PFSK-1 (cell line): Measurements from ENCODE around the gene CENPC.

ENCODE experiments used
- FOXP2 ChIP-seq: optimal IDR thresholded peaks from 2 replicates; pipeline ENCODE3; 2011; ENCODE audit warnings: borderline replicate concordance, control low read depth, inconsistent platforms; ENCODE audit not compliant: insufficient read depth; ENCODE audit errors: extremely low read length, extremely low read depth
- POLR2AphosphoS5 ChIP-seq: IDR thresholded peaks from 2 replicates; pipeline ENCODE4 v1.6.1; 2012; ENCODE audit warnings: low read depth, mild to moderate bottlenecking, control low read depth, low read length, moderate library complexity
- SIN3A ChIP-seq: IDR thresholded peaks from 2 replicates; pipeline ENCODE4 v1.6.1; 2012; ENCODE audit warnings: mild to moderate bottlenecking, low read length, moderate library complexity, borderline replicate concordance; ENCODE audit not compliant: insufficient read depth
- TAF1 ChIP-seq: IDR thresholded peaks from 2 replicates; pipeline ENCODE4 v1.6.1; 2012; ENCODE audit warnings: low read length, control low read depth, borderline replicate concordance; ENCODE audit not compliant: insufficient read depth
- TF ChIP-seq, protein P1 (sequence below), 2 experiments: IDR thresholded peaks; 2 replicates each; pipeline versions ENCODE4 v1.6.1 to v1.8.0; 2011 to 2012; ENCODE audit warnings: low read depth in 2 of 2, low read length in 2 of 2, control low read depth in 1 of 2, inconsistent platforms in 1 of 2, mild to moderate bottlenecking in 1 of 2, moderate library complexity in 1 of 2; ENCODE audit not compliant: insufficient read depth in 1 of 2

Gene CENPC

DNA sequence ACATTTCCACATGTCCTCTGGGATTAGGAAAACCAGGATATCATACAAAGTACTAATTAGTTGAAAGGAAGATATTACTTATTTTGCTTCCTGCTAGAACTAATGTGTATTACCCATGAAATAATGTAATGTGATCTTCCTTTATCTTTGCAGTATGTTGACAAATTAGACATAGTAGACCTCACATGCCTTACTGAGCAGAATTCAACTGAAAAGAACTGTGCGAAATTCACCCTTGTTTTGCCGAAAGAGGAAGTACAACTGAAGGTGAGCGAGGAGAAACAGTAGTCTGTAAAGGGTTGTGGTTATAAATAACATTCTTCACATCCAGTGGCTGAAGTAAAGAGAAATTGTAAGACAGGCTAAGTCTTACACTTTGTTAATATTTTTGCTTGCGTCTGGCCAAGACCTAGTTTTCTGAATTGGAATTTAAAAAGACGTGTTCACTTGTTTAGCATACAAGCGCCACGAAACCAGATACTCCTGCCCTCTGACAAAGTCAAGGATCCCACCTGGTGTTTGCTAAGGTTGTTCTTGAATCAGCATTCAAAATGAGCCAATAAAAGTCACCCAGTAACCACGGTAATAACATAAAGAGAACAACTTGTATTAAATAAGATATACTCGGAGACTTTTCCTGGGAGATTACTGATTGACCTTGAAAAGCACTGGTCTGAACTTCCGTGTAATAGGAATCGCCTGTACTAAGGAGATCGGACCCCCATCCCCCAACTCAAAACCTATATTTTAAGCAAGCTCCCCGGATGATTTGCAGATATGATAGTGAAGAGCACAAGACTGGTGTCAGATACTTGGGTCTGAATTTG is 30.1 kb upstream of the CENPC start:
- TF ChIP-seq FOXP2, result no peak
- TF ChIP-seq POLR2AphosphoS5, result no peak
- no peak for TF ChIP-seq TAF1
- TF ChIP-seq SIN3A, result no peak
- TF ChIP-seq, protein P1, sequence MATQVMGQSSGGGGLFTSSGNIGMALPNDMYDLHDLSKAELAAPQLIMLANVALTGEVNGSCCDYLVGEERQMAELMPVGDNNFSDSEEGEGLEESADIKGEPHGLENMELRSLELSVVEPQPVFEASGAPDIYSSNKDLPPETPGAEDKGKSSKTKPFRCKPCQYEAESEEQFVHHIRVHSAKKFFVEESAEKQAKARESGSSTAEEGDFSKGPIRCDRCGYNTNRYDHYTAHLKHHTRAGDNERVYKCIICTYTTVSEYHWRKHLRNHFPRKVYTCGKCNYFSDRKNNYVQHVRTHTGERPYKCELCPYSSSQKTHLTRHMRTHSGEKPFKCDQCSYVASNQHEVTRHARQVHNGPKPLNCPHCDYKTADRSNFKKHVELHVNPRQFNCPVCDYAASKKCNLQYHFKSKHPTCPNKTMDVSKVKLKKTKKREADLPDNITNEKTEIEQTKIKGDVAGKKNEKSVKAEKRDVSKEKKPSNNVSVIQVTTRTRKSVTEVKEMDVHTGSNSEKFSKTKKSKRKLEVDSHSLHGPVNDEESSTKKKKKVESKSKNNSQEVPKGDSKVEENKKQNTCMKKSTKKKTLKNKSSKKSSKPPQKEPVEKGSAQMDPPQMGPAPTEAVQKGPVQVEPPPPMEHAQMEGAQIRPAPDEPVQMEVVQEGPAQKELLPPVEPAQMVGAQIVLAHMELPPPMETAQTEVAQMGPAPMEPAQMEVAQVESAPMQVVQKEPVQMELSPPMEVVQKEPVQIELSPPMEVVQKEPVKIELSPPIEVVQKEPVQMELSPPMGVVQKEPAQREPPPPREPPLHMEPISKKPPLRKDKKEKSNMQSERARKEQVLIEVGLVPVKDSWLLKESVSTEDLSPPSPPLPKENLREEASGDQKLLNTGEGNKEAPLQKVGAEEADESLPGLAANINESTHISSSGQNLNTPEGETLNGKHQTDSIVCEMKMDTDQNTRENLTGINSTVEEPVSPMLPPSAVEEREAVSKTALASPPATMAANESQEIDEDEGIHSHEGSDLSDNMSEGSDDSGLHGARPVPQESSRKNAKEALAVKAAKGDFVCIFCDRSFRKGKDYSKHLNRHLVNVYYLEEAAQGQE (IDR thresholded peaks at IDR 0.05; ENCODE audit: insufficient read depth in 1 of 2, low read depth in 2 of 2, low read length in 2 of 2), result no peak

DNA sequence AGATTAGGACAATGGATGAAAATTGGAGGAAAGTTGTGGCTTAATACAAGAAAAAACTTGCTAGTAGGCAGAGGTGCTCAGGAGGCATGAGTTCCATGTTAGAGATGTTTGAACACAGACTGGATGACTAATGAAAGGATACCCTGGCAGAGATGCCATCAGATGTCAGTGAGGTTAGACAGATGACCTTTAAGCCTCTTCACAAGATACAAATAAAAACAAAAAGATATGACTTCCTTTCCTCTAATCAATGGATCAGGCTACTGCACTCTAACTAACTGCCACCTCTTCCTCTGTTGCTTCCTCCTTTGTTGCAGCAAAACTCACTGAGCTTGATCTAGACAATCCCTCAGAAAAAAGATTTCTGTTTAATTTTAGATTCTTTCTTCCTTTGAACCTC is 27.9 kb upstream of the CENPC start:
- no peak for TF ChIP-seq POLR2AphosphoS5
- TF ChIP-seq, protein P1 (IDR thresholded peaks at IDR 0.05; ENCODE audit: insufficient read depth in 1 of 2, low read depth in 2 of 2, low read length in 2 of 2), result no peak

DNA sequence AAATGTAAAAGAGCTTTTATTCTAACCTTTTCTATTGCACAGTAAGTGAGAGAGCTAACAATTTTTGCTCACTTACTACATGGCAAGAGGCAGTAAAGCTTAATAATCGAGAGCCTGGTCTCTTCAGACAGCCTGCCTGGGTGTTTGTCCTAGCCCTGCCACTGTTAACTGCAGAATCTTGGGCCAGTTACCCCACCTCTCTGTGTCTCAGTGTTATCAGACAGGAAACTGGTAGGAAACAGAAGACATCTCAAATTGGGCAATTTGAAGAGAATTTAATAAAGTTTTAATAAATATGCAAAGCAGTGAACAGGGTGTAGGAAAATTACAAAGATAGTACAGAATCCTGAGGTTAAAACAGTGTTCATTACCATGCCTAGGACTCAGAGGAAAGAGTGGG is 26.7 kb upstream of the CENPC start:
- no peak for TF ChIP-seq SIN3A
- TF ChIP-seq FOXP2, result no peak
- TF ChIP-seq, protein P1 (IDR thresholded peaks at IDR 0.05; ENCODE audit: insufficient read depth in 1 of 2, low read depth in 2 of 2, low read length in 2 of 2), result no peak
- TF ChIP-seq TAF1, result no peak
- no peak for TF ChIP-seq POLR2AphosphoS5

DNA sequence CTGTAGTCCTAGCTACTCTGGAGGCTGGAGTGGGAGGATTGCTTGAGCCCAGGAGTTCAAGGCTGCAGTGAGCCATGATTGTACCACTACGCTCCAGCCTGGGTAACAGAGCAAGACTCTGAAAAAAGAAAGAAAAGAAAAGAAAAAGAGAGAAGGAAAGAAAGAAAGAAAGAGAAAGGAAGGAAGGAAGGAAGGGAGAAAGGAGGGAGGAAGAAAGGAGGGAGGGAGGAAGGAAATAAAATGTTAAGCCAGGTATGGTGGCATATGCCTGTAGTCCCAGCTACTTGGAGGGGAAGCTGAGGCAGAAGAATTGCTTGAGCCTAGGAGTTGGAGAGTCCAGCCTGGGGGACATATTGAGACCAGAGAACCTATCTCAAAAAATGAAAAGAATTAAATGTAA is 25.2 kb upstream of the CENPC start:
- TF ChIP-seq, protein P1 (IDR thresholded peaks at IDR 0.05; ENCODE audit: insufficient read depth in 1 of 2, low read depth in 2 of 2, low read length in 2 of 2), result no peak
- TF ChIP-seq FOXP2 (no peak), POLR2AphosphoS5 (no peak), SIN3A (no peak), TAF1 (no peak)
